AML-193 (cell line): ENCODE measurements around the gene UBR4.
A peak's percentile ranks its signal among the peaks of the same experiment; 100 is the strongest.
"Not testable (repeated sequence)": the region's sequence is repeated elsewhere in the genome, so short reads cannot be mapped to it uniquely, and the experiment has no call there.

Source experiments
- DNase-seq, 2 experiments: peaks; one replicate each; lab custom pipeline; 2025; lab: John Stamatoyannopoulos, UW

The UBR4 gene

GRCh38 chr1:19209990-19210771 lies at the start of gene UBR4:
TSS of gene UBR4 (minus strand) at chr1:19210266. CDS start at chr1:19210248, 18 bp downstream.
- DNase-seq, result peak; percentile 85 to 88

- DNase-seq, result no peak
These were observed 48.3 kb upstream of the UBR4 start for GRCh38 chr1:19258353-19258752.

GRCh38 chr1:19257178-19257914 lies 47.3 kb upstream of the UBR4 start:
- DNase-seq, result no peak

- DNase-seq, result not testable (repeated sequence)
These were observed 46.2 kb upstream of the UBR4 start for GRCh38 chr1:19256301-19256700.

- DNase-seq, result no peak
These were observed 45.2 kb upstream of the UBR4 start for GRCh38 chr1:19255288-19255687.

GRCh38 chr1:19254416-19254815 lies 44.4 kb upstream of the UBR4 start:
- no peak for DNase-seq

GRCh38 chr1:19251305-19252196 lies 41.5 kb upstream of the UBR4 start, which contains the start of the genes EMC1 and MRTO4:
TSS of gene EMC1 (minus strand) at chr1:19251524. CDS start at chr1:19251509, 15 bp downstream.
TSS of gene MRTO4 (plus strand) at chr1:19251805. CDS start at chr1:19251836, 31 bp downstream.
- DNase-seq, result peak; percentile 67 to 77

- DNase-seq, result no peak
These were observed 40.7 kb upstream of the UBR4 start for GRCh38 chr1:19250629-19251304.

GRCh38 chr1:19240673-19241538 lies 30.8 kb upstream of the UBR4 start:
- DNase-seq, result peak; percentile 67 to 73

GRCh38 chr1:19239876-19240275 lies 29.8 kb upstream of the UBR4 start:
- DNase-seq, result no peak

GRCh38 chr1:19234224-19234623 lies 24.2 kb upstream of the UBR4 start:
- no peak for DNase-seq

- DNase-seq, result no peak
These were observed 22.4 kb upstream of the UBR4 start for GRCh38 chr1:19232524-19232846.

GRCh38 chr1:19231736-19232523 lies 21.9 kb upstream of the UBR4 start:
- DNase-seq, result not testable (repeated sequence)

- no peak for DNase-seq
These were observed 19.8 kb upstream of the UBR4 start for GRCh38 chr1:19229828-19230325.

GRCh38 chr1:19229229-19229628 lies 19.2 kb upstream of the UBR4 start:
- DNase-seq, result no peak

- DNase-seq, result no peak
These were observed 13.1 kb upstream of the UBR4 start for GRCh38 chr1:19222979-19223824.

- DNase-seq, result no peak
These were observed 12.5 kb upstream of the UBR4 start for GRCh38 chr1:19222573-19222972.

- no peak for DNase-seq
These were observed 10.9 kb upstream of the UBR4 start for GRCh38 chr1:19220991-19221390.
